Measurements from ENCODE around the gene EML1.

Gene EML1

GRCh38 chr14:99873653-99874052 is 80.4 kb downstream of the EML1 start:
- DNase-seq (ENCODE audit: low spot score), result no peak

- no peak for DNase-seq (ENCODE audit: low spot score)
Observed at GRCh38 chr14:99874306-99874705, 81.1 kb downstream of the EML1 start.

- DNase-seq (ENCODE audit: low spot score), result no peak
Observed at GRCh38 chr14:99875421-99875820, 82.2 kb downstream of the EML1 start.

GRCh38 chr14:99875836-99876235 is 82.6 kb downstream of the EML1 start:
- no peak for DNase-seq (ENCODE audit: low spot score)

GRCh38 chr14:99876406-99876805 is 83.2 kb downstream of the EML1 start:
- no peak for DNase-seq (ENCODE audit: low spot score)

GRCh38 chr14:99878563-99878962 is 85.3 kb downstream of the EML1 start:
- DNase-seq (ENCODE audit: low spot score), result no peak

GRCh38 chr14:99879401-99880295 is 86.4 kb downstream of the EML1 start:
- no peak for DNase-seq (ENCODE audit: low spot score)

GRCh38 chr14:99880651-99881420 is 87.6 kb downstream of the EML1 start:
- peak; percentile 86 for DNase-seq (ENCODE audit: low spot score)

GRCh38 chr14:99883866-99884650 is 90.8 kb downstream of the EML1 start:
- DNase-seq (ENCODE audit: low spot score), result no peak

- peak; percentile 88 for DNase-seq (ENCODE audit: low spot score)
Observed at GRCh38 chr14:99884834-99885648, 91.8 kb downstream of the EML1 start.

- no peak for DNase-seq (ENCODE audit: low spot score)
Observed at GRCh38 chr14:99885649-99885958, 92.4 kb downstream of the EML1 start.

- DNase-seq (ENCODE audit: low spot score), result no peak
Observed at GRCh38 chr14:99887407-99887806, 94.2 kb downstream of the EML1 start.

- DNase-seq (ENCODE audit: low spot score), result no peak
Observed at GRCh38 chr14:99888149-99888548, 94.9 kb downstream of the EML1 start.

GRCh38 chr14:99889268-99889667 is 96.1 kb downstream of the EML1 start:
- no peak for DNase-seq (ENCODE audit: low spot score)

- DNase-seq (ENCODE audit: low spot score), result no peak
Observed at GRCh38 chr14:99891266-99891665, 98.1 kb downstream of the EML1 start.

- no peak for DNase-seq (ENCODE audit: low spot score)
Observed at GRCh38 chr14:99891900-99892299, 98.7 kb downstream of the EML1 start.

- DNase-seq (ENCODE audit: low spot score), result peak; percentile 44
Observed at GRCh38 chr14:99892406-99892805, 99.2 kb downstream of the EML1 start.

- DNase-seq (ENCODE audit: low spot score), result no peak
Observed at GRCh38 chr14:99896361-99896760, 103.1 kb downstream of the EML1 start.

GRCh38 chr14:99899578-99900178 is 106.5 kb downstream of the EML1 start:
- DNase-seq (ENCODE audit: low spot score), result no peak

- no peak for DNase-seq (ENCODE audit: low spot score)
Observed at GRCh38 chr14:99902925-99903324, 109.7 kb downstream of the EML1 start.

GRCh38 chr14:99904506-99904905 is 111.3 kb downstream of the EML1 start:
- no peak for DNase-seq (ENCODE audit: low spot score)
